Activated naive CD4-positive, alpha-beta T cell treated with Interleukin-2 at 50 U/mL for 16 hours (primary cell): ENCODE results near the gene SCAMP3.
"Not testable (repeated sequence)": the region's sequence is repeated elsewhere in the genome, so short reads cannot be mapped to it uniquely, and the experiment has no call there.

ENCODE experiments used
- DNase-seq: peaks from one replicate; pipeline ENCODE4 v3.0.0-alpha.2; 2020

The SCAMP3 gene

DNA sequence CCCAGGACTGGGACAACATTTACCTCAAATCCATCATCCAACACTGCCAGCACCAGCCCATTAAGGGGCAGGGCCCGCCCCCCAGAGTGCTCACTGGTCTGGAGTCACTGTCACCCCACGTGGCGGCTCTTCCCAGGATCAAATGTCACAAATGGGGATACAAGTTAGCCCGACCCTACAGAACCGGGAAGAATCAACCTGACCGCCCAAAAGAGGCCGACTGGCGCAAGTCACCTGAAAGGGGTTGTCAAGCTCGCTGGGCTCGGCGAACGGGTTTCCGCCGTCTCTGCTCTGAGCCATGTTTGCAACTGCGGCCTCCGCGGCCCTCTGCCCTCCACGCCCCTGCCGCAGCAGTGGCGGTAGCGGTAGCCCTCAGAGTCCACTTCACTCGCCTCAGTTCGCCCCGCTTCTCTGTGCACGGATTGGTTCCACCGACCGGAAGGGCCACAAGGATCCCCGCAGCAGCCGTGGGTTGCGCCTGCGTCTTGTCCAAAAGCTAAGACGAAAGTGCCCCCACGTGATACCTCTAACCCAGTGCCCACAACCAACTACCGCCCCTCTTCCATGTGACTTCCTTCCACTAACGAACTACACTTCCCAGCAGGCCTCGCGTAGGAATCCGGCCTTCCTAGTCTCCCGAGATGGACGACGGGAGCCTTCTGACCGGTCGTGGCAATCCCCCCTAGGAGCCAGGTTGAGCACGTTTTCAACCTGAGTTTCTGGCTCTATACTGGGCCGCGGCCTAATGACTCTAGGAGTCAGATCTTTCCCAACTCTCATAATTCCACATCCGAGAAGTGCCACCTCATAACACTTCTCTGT lies at the start of gene SCAMP3:
Gene SCAMP3, minus strand, starts transcription at position 509 of the 822 bp plus-strand sequence. Its CDS starts 209 bp downstream, at position 300.
- peak; percentile 87 for DNase-seq

DNA sequence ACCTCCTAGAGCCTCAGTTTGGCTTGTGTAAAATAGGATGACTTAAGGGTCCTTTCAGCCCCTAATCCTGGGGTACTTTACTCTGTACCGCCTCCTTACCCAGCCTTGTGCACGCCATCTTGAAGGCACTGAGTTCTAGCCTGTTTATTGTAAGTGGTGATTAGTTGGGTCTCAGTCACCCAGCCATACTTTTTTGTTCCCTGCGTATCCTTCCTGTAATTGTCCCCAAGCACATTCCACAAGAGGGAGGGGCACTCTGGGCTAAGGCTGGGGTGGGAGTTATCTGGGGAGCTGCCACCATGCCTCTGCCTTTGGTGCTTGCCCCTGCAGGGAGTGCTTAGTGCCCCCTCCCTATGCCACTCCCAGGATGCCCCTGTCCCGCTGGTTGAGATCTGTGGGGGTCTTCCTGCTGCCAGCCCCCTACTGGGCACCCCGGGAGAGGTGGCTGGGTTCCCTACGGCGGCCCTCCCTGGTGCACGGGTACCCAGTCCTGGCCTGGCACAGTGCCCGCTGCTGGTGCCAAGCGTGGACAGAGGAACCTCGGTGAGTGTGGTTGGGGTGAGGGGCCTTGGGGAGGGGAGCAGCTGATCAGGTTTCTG lies 47.4 kb upstream of the SCAMP3 start:
- DNase-seq: no peak

DNA sequence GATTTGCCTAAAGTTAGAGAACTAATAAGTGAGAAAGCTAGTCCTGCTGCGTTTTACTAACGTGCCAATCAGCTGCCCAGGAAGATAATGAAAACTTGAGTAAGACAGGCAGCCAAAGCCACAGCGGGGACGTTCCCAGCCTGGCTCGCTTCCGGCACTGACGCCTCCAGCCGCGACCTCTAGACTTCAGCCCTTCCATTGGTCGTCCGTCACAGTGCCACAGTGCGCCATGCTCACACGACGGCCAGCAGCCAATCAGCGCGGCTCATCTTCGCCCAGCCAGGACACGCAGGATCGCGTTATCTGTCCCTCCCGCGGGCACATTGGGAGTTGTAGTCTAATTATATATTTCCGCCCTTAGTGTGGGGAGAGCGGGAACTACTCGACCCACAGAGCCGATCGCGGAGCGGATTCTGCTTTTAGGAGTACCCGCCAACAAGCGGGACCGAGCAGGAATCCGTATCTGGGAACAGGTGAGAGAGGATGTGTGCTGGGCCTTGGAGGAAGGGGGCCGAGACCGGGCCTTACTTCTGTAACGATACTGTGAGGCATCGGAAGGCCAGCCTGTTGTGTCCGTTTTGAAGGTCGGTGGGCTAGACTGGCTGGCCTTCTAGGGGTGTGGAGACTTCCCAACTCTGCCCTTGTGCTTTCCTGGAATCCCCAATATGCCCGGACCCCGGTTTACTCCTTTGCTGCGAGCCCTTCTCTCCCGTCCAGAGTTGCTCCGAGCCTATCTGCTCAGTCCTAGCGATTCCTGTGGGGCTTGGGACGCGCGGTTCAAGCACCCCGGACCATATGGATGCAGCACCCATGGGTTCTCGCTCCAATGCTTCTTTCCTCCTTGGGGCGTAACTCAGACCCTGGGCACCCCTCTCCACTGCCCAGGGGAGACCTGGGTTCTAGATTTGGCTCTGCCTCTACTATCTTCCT lies 46.6 kb upstream of the SCAMP3 start, which contains the start of gene FDPS:
Gene FDPS, plus strand, starts transcription at position 374 of the 930 bp plus-strand sequence. CDS start 924 bp downstream, outside the sequence.
- peak; percentile 97 for DNase-seq

DNA sequence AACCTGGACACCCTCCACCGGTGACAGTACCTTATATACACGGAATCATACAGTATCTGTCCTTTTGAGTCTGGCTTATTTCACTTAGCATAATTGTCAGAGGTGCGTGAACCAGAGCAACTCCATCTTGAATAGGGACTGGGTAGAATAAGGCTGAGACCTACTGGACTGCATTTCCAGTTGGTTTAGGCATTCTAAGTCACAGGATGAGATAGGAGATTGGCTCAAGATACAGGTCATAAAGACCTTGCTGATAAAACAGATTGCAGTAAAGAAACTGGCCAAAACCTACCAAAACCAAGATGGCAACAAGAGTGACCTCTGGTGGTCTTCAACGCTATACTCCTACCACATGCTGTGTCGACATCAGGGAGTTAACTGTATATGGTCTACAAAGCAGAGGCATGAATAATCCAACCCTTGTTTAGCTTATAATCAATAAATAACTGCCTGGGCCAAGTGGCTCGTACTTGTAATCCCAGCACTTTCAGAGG lies 45.1 kb upstream of the SCAMP3 start:
- DNase-seq: no peak

DNA sequence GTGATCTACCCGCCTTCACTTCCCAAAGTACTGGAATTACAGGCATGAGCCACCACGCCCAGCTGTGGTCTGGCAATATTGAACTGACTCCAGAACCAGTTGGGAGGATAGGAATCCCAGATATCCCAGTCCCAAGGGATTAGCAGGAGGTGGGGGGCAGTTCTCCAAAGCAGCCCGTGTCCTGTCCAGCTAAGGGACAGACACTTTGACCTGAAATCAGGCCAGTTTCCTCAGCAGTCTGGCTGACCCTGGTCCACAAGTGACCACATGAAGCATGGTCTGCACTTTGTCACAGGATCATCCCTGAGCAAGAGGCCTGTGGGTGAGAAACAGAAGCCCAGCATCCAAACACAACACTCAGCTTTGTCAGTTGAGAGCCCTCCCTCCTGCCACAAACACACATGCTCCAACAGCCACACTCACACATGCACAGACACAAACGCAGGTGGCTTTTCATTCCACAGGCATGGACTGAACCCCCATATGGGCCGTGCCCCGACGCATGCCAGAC lies 43.8 kb upstream of the SCAMP3 start:
- no peak for DNase-seq

DNA sequence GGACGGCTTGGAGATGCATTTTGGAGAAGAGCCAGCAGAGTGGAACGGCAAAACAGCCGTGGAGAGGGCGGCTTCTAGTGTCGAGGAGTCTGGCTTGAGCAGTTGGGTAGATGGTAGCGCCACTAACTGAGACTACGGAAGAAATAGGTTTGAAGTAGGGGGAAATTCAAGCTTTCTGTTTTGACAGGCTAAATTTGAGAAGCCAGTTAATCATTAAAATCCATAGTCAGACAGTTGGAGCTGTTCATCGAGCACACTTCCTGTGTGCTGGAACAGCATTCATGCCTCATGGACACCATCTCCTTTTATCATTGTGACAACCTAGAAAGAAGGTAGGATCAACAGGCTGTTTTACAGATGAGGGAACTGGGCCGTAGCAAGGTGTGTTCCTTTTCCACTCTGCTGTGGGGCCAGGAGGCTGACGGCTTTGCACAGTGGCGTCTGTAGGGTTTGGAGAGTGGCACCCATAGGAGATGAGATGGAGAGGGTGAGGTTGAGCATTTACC lies 42.5 kb upstream of the SCAMP3 start:
- no peak for DNase-seq

DNA sequence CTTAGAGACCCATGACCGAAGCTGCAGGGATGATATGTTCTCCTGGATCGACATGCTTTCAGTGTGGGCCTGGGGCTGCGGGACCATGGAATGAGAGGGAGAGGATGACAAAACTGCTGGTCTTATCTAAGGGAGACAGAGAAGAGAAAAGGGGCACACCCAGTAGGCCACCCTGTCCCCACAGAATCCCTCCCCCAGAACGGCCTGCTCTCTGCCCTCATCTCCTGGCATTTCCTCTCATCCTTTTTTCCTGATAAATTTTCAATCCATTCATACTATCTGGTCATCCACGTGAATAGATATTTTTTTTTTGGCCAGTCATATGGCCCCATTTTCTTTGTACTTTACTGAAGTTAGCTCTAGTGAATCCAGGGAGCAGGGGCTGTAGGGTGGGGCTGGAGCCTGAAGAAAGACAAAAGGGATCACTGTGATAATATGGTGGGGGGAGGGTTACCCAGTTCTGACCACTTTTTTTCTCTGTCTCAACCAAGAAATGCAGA lies 39.2 kb upstream of the SCAMP3 start, which contains the start of gene PKLR:
Gene PKLR, minus strand, starts transcription at position 97 of the 500 bp plus-strand sequence. Its CDS starts 43 bp downstream, at position 54.
- DNase-seq: no peak

DNA sequence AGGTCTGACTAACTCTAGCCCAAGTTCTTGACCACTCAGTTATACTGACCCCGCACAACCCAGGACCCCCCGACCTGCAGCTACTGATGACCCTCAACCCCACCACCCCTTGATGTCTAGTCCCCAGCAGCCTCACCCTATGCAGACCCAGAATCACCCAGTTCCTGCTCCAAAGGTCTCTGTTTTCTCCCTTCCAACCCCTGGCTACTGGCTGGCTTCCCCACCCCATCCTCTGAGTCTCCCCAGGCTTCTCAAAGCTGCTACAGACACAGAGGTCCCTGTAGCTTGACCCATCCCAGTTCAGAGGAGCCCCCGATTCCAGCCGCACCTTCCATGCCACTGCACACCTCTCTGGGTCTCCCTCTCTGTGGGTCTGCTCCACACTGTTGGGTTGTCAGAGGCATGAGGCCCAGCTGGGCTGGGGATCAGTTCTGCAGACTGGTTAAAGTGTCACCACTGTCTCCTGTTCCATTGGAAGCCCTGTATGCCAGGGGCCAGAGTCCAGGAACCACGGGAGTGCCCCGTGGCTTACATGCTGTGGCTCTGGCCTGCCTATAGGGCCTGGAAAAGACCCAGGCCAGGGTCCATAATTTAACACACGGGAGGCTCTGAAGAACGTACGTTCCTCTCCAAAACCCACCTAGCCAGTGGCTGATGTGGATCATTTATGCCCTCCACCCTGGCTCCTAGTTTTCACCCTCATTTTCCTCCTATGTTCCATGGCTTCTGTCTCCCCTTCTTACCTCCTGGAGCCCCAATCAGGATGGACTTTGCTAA lies 38.6 kb upstream of the SCAMP3 start:
- no peak for DNase-seq

DNA sequence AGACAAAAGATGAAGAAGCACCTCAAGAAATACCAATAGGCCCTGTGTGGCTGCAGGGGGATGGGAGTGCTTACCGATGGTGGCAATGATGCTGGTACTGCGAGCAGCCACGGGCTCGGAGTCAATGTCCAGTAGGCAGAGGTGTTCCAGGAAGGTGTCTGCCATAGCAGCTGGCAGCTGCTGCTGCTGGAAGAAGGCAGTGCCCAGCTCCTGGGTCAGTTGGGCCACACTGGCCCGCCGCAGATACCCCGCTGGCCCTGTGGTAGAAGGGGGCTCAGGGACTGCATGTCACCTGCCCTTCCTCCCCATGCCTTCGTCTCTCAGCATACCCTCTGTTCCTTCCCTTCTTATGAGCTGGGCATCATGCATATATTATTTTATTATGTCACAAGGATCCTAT lies 37.9 kb upstream of the SCAMP3 start:
- DNase-seq: no peak

DNA sequence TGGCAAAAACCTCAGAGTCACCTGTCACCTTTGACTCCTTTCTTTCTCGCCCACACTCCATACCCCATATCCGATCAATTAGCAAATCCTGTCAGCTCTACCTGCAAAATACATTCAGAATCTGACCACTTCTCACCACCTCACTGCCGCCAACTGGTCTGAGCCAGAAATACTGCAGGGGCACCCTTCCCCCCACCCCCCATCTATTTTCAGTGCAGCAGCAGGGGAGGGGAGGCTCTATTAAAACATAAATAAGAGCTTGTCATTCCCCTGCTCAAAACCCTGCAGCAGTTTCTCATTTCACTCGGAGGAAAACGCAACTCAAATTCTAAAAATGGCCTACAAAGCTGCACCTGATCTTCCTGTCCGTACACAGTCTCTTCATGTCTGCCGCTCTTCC lies 35.2 kb upstream of the SCAMP3 start:
- no peak for DNase-seq

DNA sequence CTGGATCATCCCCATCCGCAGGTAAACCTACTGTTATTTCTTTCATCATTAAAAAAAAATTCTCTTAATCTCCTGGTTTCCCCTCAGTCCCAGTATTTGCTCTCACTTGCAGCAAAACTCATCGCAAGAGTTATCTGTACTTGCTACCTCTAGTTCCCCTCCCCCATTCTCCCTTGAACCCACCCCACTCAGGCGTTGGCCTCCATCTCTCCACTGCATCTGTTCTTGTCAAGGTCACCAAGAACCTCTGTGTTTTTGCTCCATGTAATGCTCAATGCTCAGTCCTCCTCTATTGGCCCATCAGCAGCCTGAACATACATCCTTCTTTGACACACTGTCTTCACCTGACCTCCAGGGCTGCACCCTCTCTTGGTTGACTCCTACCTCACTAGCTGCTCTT lies 34.5 kb upstream of the SCAMP3 start:
- DNase-seq: no peak

DNA sequence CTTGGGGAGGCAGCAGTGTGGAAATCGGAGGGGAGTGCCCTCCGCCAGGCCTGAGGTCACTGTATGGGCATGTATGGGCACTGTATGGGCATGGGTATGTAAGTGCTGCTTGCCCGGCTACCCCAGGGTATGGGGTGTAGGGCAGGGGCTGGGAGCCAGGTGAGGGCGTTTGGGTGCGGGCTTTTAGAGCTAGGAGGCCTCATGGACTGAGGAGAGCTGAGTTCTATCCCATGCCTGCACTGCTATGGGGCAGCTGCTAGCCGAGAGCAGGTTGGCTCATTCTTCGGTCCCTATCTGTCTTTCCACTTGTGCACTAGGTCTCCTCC lies 33.7 kb upstream of the SCAMP3 start:
- DNase-seq: no peak

DNA sequence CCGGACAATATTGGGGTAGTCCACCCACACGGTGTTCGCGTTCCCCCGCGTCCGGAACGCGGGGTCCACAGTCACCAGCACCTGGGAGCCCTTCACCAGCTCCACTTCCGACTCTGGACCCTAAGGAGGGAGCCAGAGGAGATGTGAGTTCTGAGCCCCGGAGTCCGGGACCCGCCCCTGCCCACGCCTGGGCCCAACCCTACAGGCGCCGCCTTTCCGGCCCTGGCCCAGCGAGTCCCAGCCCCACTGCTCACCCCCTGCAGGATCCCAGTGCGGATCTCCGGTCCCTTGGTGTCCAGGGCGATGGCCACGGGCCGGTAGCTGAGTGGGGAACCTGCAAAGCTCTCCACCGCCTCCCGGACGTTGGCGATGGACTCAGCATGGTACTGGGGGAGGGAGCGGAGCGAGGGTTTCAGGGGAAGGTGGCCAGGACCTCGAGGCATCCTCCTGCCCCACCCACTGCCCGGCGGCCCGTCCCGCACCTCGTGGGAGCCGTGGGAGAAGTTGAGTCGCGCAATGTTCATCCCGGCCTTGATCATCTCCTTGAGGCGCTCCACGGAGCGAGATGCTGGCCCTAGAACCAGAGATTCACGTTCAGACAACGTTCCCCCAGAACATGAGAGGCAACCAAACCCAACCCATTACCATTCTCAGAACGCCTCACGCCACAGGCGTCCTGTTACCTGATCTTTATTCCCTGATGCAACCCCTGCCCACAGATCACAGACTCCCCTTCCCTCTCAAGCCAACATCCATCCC lies 33.2 kb upstream of the SCAMP3 start:
- DNase-seq: no peak

DNA sequence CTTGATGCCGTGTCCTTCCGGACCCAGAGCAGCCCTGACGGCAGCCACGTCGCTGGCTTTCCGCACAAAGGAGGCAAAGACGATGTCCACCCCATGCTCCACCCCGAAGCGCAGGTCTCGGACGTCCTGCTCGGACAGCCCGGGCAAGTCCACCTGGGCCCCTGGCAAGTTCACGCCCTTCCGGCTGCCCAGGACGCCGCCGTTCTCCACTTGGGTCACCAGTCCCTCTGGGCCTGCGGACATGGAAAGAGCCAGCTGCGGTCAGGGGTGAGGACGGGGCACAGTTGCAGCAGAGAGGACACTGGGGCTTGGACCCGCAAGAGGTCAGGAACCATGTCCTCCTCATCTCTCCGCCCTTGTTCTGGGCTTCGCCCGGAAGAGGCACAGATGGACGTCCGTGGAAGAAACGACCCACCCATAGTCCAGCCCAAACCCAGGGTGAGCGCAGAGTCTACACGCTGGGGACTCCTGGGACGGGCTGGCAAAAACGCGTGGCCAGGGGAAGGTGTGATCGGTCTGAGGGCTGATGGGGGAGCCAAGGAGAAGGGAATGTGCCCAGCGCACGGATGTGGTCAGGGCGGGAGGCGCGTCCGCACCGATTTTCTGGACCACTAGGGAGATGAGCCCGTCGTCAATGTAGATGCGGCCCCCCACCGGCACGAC lies 32.5 kb upstream of the SCAMP3 start:
- DNase-seq: no peak

DNA sequence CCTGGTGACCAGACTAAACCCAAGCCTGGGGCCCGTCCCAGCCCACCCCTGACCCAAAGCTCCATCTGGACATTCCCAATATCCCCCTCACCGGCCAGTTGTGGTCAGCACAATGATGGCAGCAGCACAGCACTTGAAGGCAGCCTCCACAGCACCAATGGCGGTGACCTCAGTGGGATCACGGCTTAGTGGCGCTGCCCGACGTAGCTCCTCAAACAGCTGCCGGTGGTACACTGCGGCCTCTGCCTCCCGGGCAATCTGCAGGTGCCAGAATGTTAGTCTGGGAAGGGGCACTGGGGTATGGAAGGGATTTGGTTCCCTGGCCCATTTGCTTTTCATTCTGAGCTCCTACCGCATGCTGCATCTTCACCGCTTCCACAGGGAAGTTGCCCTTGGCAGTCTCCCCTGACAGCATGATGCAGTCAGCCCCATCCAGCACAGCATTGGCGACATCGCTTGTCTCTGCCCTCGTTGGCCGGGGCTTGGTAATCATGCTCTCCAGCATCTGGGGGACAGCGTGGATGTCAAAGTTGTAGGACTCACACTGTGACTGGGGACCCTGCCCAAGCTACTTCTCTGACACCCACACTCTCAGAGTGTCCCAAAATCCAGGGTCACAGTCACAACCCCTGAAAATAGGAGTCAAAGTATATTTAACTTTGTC lies 31.1 kb upstream of the SCAMP3 start:
- no peak for DNase-seq

DNA sequence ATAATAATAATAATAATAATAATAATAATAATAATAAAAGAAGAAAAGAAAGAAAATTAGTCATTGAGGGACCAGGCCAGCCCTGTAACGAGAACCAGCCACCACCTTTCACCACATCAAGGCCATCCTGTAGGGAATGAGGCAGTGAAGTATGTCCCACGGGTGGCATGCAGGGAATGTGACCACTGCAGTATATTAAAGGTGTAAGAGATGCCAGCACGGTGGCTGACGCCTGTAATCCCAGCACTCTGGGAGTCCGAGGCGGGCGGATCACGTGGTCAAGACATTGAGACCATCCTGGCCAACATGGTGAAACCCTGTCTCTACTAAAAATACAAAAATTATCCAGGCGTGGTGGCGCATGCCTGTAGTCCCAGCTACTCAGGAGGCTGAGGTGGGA lies 28.8 kb upstream of the SCAMP3 start:
- DNase-seq: not testable (repeated sequence)

DNA sequence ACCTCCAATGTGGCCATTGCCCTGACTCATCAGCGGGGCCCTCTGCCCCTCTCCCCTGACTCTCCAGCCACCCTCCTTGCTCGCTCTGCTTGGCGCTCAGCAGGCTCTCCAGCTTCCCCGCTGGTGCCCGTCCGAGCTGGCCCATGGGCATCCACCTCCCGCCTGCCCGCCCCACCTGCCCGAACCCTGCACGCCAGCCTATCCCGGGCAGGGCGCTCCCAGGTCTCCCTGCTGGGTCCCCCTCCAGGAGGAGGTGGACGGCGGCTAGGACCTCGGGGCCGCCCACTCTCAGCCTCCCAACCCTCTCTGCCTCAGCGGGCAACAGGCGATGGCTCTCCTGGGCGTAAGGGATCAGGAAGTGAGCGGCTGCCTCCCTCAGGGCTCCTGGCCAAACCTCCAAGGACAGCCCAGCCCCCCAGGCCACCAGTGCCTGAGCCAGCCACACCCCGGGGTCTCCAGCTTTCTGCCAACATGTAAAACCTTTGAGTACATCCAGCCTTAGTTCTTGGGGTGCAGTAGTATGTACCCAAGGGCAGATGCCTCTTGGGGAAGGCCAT lies 25.9 kb upstream of the SCAMP3 start:
- DNase-seq: no peak

DNA sequence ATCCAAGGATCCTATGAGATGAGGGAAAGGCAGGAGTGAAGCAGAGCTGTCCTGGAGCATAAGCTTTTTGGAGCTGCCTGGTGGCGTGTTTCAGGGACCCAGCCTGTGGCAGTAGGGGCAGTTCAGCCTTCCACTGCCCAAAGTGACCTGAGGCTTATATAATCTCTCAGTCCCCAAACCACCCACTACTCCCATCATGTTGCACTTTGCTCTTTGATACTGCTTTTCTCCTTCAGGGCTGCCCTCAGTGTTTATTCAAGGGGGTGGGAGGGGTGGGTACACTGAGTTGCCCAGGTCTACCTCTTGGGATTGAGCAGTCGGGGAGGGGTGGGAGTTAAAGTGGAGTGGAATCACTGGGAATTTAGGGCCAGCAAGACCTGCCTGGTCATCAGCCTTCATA lies 24.4 kb upstream of the SCAMP3 start:
- DNase-seq: no peak

DNA sequence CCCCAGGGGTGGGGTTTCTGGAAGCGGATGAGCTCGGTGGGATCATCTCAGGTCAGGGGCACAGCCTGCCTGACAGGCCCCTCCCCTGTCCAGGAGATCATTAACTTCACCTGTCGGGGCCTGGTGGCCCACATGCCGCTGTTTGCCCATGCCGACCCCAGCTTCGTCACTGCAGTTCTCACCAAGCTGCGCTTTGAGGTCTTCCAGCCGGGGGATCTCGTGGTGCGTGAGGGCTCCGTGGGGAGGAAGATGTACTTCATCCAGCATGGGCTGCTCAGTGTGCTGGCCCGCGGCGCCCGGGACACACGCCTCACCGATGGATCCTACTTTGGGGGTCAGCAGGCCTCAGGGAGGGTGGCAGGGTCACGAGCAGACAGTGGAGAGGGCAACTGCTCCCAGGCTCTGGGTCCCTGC lies 23.5 kb upstream of the SCAMP3 start:
- no peak for DNase-seq
